Measurements from ENCODE around the gene SLC10A1.
"Not testable (repeated sequence)": the region's sequence is repeated elsewhere in the genome, so short reads cannot be mapped to it uniquely, and the experiment has no call there.

Gene SLC10A1

GRCh38 chr14:69769623-69770022 lies 27.4 kb downstream of the SLC10A1 start:
- no peak for DNase-seq (ENCODE audit: low read depth)

GRCh38 chr14:69768873-69769272 lies 28.2 kb downstream of the SLC10A1 start:
- DNase-seq (ENCODE audit: low read depth): no peak

GRCh38 chr14:69767369-69767999 lies 29.6 kb downstream of the SLC10A1 start:
- DNase-seq (ENCODE audit: low read depth): peak; percentile 91

GRCh38 chr14:69766984-69767368 lies 30.1 kb downstream of the SLC10A1 start, which contains the start of gene SRSF5:
Gene SRSF5, plus strand, starts transcription at chr14:69767142. Its CDS starts 1,015 bp downstream, at chr14:69768157.
- DNase-seq (ENCODE audit: low read depth): peak; percentile 98

- DNase-seq (ENCODE audit: low read depth): no peak
Measured at GRCh38 chr14:69763761-69764510, 33.1 kb downstream of the SLC10A1 start.

GRCh38 chr14:69760810-69761209 lies 36.2 kb downstream of the SLC10A1 start:
- no peak for DNase-seq (ENCODE audit: low read depth)

GRCh38 chr14:69756298-69756697 lies 40.7 kb downstream of the SLC10A1 start:
- DNase-seq (ENCODE audit: low read depth): no peak

- DNase-seq (ENCODE audit: low read depth): no peak
Measured at GRCh38 chr14:69755784-69756183, 41.3 kb downstream of the SLC10A1 start.

- DNase-seq (ENCODE audit: low read depth): no peak
Measured at GRCh38 chr14:69755296-69755695, 41.7 kb downstream of the SLC10A1 start.

- no peak for DNase-seq (ENCODE audit: low read depth)
Measured at GRCh38 chr14:69754487-69754886, 42.6 kb downstream of the SLC10A1 start.

- no peak for DNase-seq (ENCODE audit: low read depth)
Measured at GRCh38 chr14:69753860-69754259, 43.2 kb downstream of the SLC10A1 start.

- no peak for DNase-seq (ENCODE audit: low read depth)
Measured at GRCh38 chr14:69752773-69753172, 44.3 kb downstream of the SLC10A1 start.

- no peak for DNase-seq (ENCODE audit: low read depth)
Measured at GRCh38 chr14:69750495-69750894, 46.5 kb downstream of the SLC10A1 start.

- no peak for DNase-seq (ENCODE audit: low read depth)
Measured at GRCh38 chr14:69749956-69750355, 47.1 kb downstream of the SLC10A1 start.

- no peak for DNase-seq (ENCODE audit: low read depth)
Measured at GRCh38 chr14:69741055-69741454, 56.0 kb downstream of the SLC10A1 start.

- not testable (repeated sequence) for DNase-seq (ENCODE audit: low read depth)
Measured at GRCh38 chr14:69736405-69736804, 60.6 kb downstream of the SLC10A1 start.

GRCh38 chr14:69731919-69732598 lies 65.0 kb downstream of the SLC10A1 start:
- DNase-seq (ENCODE audit: low read depth): not testable (repeated sequence)

GRCh38 chr14:69727860-69728259 lies 69.2 kb downstream of the SLC10A1 start:
- no peak for DNase-seq (ENCODE audit: low read depth)

GRCh38 chr14:69726761-69727511 lies 70.1 kb downstream of the SLC10A1 start:
- DNase-seq (ENCODE audit: low read depth): peak; percentile 54
